Calu3 (cell line): ENCODE data around the gene EPYC. TPM values are rescaled to one million over a fixed set of nuclear protein-coding genes. Genes with fewer than 3 reads are reported as not detected.

Experiments
- BruUV-seq: library from RNA; stranded (reverse); fragments of 400-500 nt; replicated peaks from 2 replicates; lab custom pipeline; 2021; lab: Mats Ljungman, UMichigan
- CTCF ChIA-PET: fragments of 300-600 bp; sonication (Branson Sonifier 250); formaldehyde crosslinking; loops from one replicate; lab custom pipeline; 2022; ENCODE audit warnings: antibody characterized with exemption; lab: Charles Lee
- DNase-seq: peaks from one replicate; pipeline ENCODE4 v3.0.0; 2022
- H3K27ac Mint-ChIP-seq: one replicate; pipeline ENCODE4 v1.8.0; 2022; ENCODE audit warnings: mixed read lengths; ENCODE audit not compliant: unreplicated experiment
- H3K27me3 Mint-ChIP-seq: one replicate; pipeline ENCODE4 v1.8.0; 2022; ENCODE audit warnings: mixed read lengths; ENCODE audit not compliant: unreplicated experiment
- H3K36me3 Mint-ChIP-seq: one replicate; pipeline ENCODE4 v1.8.0; 2022; ENCODE audit warnings: mild to moderate bottlenecking, moderate library complexity, mixed read lengths; ENCODE audit not compliant: insufficient read depth, unreplicated experiment
- H3K4me1 Mint-ChIP-seq: one replicate; pipeline ENCODE4 v1.8.0; 2022; ENCODE audit warnings: mild to moderate bottlenecking, low read depth, mixed read lengths; ENCODE audit not compliant: unreplicated experiment
- H3K4me3 Mint-ChIP-seq: one replicate; pipeline ENCODE4 v1.8.0; 2022; ENCODE audit warnings: mild to moderate bottlenecking, low read depth, moderate library complexity, mixed read lengths; ENCODE audit not compliant: unreplicated experiment
- H3K9me3 Mint-ChIP-seq: one replicate; pipeline ENCODE4 v1.8.0; 2022; ENCODE audit warnings: low read depth, mixed read lengths; ENCODE audit not compliant: unreplicated experiment
- intact Hi-C: fragments of 100-400 bp; cut with micrococcal nuclease; formaldehyde crosslinking; loops from one replicate; pipeline ENCODE4 v1.10.0; 2022; ENCODE audit not compliant: unreplicated experiment
- total RNA-seq: library from RNA; stranded (reverse); gene quantifications from 2 replicates; pipeline ENCODE4 v1.2.3, GENCODE V29; 2022
- TF ChIP-seq, protein P1 (sequence below): fragments of 200-600 bp; IDR thresholded peaks from one replicate; pipeline ENCODE4 v1.8.0; 2022; ENCODE audit warnings: antibody characterized with exemption; ENCODE audit not compliant: unreplicated experiment

Gene EPYC
- total RNA-seq, 1 experiment from 2014 or later, result not detected

DNA sequence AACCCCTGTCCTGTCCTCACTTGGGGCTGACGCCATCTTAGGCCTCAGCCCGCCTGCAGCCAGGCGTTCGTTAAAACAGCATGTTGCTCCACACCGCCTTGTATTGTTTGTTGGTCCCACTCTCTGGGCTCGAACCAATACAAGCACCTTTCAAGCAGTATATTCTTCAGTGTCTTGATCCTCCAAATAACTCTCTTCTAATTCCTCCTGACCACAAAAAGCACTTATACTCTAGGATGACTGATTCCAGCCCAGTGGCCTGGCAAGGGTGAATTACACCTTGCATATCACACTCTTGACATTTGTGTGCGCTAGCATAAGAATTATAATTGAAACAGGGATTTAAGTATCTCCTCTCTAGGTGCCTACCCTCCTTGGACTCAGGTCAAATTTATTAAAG lies 56.9 kb downstream of the EPYC start:
- intact Hi-C loops, result loop anchor here (10.0 kb wide), 1 partner anchor 1933 kb away; no protein-coding TSS in a partner anchor
- no peaks in the 10 kb centered on the region for H3K36me3 Mint-ChIP-seq

DNA sequence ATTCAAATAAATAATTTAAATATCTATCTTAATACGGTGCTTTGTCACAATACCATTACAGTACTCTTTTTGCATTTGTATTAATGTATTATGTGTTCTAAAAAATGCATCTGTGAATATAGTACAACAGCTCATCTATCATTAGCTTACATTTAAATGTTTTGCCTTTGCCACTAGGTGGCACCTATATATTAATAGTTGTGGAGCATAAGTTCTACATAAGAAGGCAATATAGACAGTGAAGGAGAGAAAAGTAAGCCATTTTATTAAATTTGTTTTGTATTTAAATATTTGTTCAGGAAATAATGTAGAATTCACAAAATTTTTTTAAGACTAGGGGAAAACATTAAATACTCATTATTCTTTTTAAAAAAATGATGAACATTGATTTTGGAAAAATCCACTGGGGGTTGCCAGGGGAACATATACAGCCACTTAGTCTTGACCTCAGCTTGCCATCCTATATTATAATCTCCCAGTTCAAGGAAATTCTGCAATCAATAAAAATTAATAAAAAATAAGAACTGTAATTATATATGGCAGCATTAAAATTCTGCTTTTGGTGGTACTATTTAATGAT lies 59.6 kb downstream of the EPYC start:
- Mint-ChIP-seq H3K27ac (no peak overlapping the region), H3K27me3 (no peaks in the 10 kb centered on the region), H3K4me3 (no peak overlapping the region), H3K4me1 (no peaks in the 10 kb centered on the region), H3K9me3 (no peaks in the 10 kb centered on the region), H3K36me3 (no peaks in the 10 kb centered on the region)
- DNase-seq, result no peak
- BruUV-seq, result no TSS peak
- CTCF ChIA-PET, result interaction anchor here (0.5 to 1.6 kb wide), 10 partner anchors 9 to 1951 kb away, joined by 3 to 17 read pairs (median 4); no protein-coding TSS in a partner anchor
- intact Hi-C loops, result loop anchor here (1.0 to 10.0 kb wide), 3 partner anchors 14 to 1930 kb away; no protein-coding TSS in a partner anchor
- TF ChIP-seq, protein P1, sequence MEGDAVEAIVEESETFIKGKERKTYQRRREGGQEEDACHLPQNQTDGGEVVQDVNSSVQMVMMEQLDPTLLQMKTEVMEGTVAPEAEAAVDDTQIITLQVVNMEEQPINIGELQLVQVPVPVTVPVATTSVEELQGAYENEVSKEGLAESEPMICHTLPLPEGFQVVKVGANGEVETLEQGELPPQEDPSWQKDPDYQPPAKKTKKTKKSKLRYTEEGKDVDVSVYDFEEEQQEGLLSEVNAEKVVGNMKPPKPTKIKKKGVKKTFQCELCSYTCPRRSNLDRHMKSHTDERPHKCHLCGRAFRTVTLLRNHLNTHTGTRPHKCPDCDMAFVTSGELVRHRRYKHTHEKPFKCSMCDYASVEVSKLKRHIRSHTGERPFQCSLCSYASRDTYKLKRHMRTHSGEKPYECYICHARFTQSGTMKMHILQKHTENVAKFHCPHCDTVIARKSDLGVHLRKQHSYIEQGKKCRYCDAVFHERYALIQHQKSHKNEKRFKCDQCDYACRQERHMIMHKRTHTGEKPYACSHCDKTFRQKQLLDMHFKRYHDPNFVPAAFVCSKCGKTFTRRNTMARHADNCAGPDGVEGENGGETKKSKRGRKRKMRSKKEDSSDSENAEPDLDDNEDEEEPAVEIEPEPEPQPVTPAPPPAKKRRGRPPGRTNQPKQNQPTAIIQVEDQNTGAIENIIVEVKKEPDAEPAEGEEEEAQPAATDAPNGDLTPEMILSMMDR, result peak; percentile 55

More for the DNA sequence above, 56.9 kb downstream of the EPYC start:
- H3K9me3 Mint-ChIP-seq, result no peaks in the 10 kb centered on the region
- no peak for DNase-seq
- no peaks in the 10 kb centered on the region for H3K27me3 Mint-ChIP-seq
- CTCF ChIA-PET, result no interaction called here
- H3K4me1 Mint-ChIP-seq, result no peaks in the 10 kb centered on the region
- no peak overlapping the region for H3K4me3 Mint-ChIP-seq
- H3K27ac Mint-ChIP-seq, result no peak overlapping the region
- TF ChIP-seq, protein P1, result no peak
- BruUV-seq, result no TSS peak

DNA sequence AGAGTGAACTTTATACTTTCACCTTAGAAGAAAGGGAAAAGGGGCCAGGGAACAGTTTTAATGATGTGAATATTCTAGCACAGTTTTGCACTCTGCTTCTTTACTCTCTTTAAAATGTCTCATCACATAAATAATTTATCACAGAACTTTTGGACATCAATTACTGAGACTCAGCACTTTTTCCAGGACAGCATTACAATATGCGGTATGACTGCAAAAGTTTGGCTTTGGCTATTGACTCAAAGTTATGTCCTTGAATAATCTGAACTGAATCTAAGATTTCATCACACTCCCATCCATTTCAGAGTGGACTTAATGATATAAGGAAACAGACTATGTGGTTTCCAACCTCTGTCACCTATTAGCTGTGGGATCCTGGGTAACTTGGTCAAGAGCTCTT lies 61.5 kb downstream of the EPYC start:
- Mint-ChIP-seq H3K27ac (no peak overlapping the region), H3K27me3 (no peaks in the 10 kb centered on the region), H3K4me3 (no peak overlapping the region), H3K9me3 (no peaks in the 10 kb centered on the region), H3K4me1 (peaks cover 12% of the 10 kb centered on the region), H3K36me3 (no peaks in the 10 kb centered on the region)
- no peak for DNase-seq
- intact Hi-C loops, result loop anchor here (5.0 to 10.0 kb wide), 3 partner anchors 86 to 1928 kb away; no protein-coding TSS in a partner anchor
- CTCF ChIA-PET, result no interaction called here
- no TSS peak for BruUV-seq
- TF ChIP-seq, protein P1, result no peak

DNA sequence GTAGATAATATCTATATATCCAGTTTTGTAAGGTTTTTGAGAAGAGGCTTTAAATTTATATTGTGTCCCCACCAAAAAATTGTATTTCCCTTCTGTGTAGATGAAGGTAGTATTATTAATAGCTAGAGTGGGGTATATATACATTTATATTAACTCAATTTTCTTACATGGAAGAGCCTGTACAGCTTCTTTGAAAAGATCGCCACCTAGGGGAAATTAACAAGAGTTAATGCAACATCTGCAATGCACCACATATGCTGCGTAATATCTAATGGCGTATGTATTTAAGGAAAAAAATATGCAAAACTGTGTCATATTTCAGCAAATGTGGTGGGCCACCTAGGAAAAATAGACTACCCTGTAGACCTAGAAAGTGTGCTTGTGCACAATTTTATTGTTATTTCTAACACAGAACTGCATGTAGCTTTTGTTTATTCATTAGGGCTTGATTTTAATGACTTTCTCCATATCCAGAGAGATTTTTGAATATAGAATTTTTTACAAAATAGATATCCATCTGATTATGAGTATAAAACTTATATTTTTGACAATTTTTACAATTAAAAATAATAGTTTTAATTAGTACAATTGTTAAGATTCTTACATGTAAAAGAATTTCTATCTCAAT lies 63.8 kb downstream of the EPYC start:
- H3K27me3 Mint-ChIP-seq, result no peaks in the 10 kb centered on the region
- peaks cover 4% of the 10 kb centered on the region for H3K36me3 Mint-ChIP-seq
- peaks cover 25% of the 10 kb centered on the region for H3K4me1 Mint-ChIP-seq
- H3K4me3 Mint-ChIP-seq, result no peak overlapping the region
- no TSS peak for BruUV-seq
- H3K9me3 Mint-ChIP-seq, result no peaks in the 10 kb centered on the region
- no peak for DNase-seq
- TF ChIP-seq, protein P1, result peak; percentile 79
- intact Hi-C loops, result loop anchor here (1.0 to 10.0 kb wide), 6 partner anchors 32 to 1926 kb away; no protein-coding TSS in a partner anchor
- CTCF ChIA-PET, result no interaction called here
- H3K27ac Mint-ChIP-seq, result no peak overlapping the region
